Measurements from ENCODE around the gene TMEFF2.

The TMEFF2 gene

GRCh38 chr2:192184349-192184748, 10.4 kb downstream of the TMEFF2 start:
- in situ Hi-C loops (cut with MboI; ENCODE audit: low sequenced_read_pairs), result no loop called here

GRCh38 chr2:192183296-192183695, 11.4 kb downstream of the TMEFF2 start:
- in situ Hi-C loops (cut with MboI; ENCODE audit: low sequenced_read_pairs), result no loop called here

GRCh38 chr2:192166946-192167345, 27.8 kb downstream of the TMEFF2 start:
- in situ Hi-C loops (cut with MboI; ENCODE audit: low sequenced_read_pairs), result loop anchor here (25.0 kb wide), 1 partner anchor 355 kb away; no protein-coding TSS in a partner anchor

GRCh38 chr2:192165842-192166241, 28.9 kb downstream of the TMEFF2 start:
- in situ Hi-C loops (cut with MboI; ENCODE audit: low sequenced_read_pairs), result loop anchor here (25.0 kb wide), 1 partner anchor 354 kb away; no protein-coding TSS in a partner anchor

GRCh38 chr2:192162392-192163042, 32.2 kb downstream of the TMEFF2 start:
- in situ Hi-C loops (cut with MboI; ENCODE audit: low sequenced_read_pairs), result loop anchor here (25.0 kb wide), 1 partner anchor 350 kb away; no protein-coding TSS in a partner anchor

- in situ Hi-C loops (cut with MboI; ENCODE audit: low sequenced_read_pairs), result loop anchor here (25.0 kb wide), 1 partner anchor 349 kb away; no protein-coding TSS in a partner anchor
Measured at GRCh38 chr2:192161656-192162290, 33.0 kb downstream of the TMEFF2 start.

GRCh38 chr2:192159736-192160135, 35.0 kb downstream of the TMEFF2 start:
- in situ Hi-C loops (cut with MboI; ENCODE audit: low sequenced_read_pairs), result loop anchor here (10.0 to 25.0 kb wide), 2 partner anchors 347 to 605 kb away; no protein-coding TSS in a partner anchor

GRCh38 chr2:192159208-192159607, 35.5 kb downstream of the TMEFF2 start:
- in situ Hi-C loops (cut with MboI; ENCODE audit: low sequenced_read_pairs), result loop anchor here (10.0 to 25.0 kb wide), 2 partner anchors 347 to 604 kb away; no protein-coding TSS in a partner anchor

GRCh38 chr2:192157776-192158175, 37.0 kb downstream of the TMEFF2 start:
- in situ Hi-C loops (cut with MboI; ENCODE audit: low sequenced_read_pairs), result loop anchor here (10.0 to 25.0 kb wide), 2 partner anchors 345 to 603 kb away; no protein-coding TSS in a partner anchor

GRCh38 chr2:192155511-192156118, 39.1 kb downstream of the TMEFF2 start:
- in situ Hi-C loops (cut with MboI; ENCODE audit: low sequenced_read_pairs), result loop anchor here (10.0 to 25.0 kb wide), 2 partner anchors 343 to 601 kb away; no protein-coding TSS in a partner anchor

- in situ Hi-C loops (cut with MboI; ENCODE audit: low sequenced_read_pairs), result loop anchor here (10.0 to 25.0 kb wide), 2 partner anchors 341 to 599 kb away; no protein-coding TSS in a partner anchor
Measured at GRCh38 chr2:192153561-192153960, 41.2 kb downstream of the TMEFF2 start.

GRCh38 chr2:192151853-192152252, 42.9 kb downstream of the TMEFF2 start:
- in situ Hi-C loops (cut with MboI; ENCODE audit: low sequenced_read_pairs), result loop anchor here (10.0 to 25.0 kb wide), 2 partner anchors 340 to 597 kb away; no protein-coding TSS in a partner anchor

GRCh38 chr2:192150166-192150565, 44.6 kb downstream of the TMEFF2 start:
- in situ Hi-C loops (cut with MboI; ENCODE audit: low sequenced_read_pairs), result loop anchor here (10.0 to 25.0 kb wide), 2 partner anchors 338 to 595 kb away; no protein-coding TSS in a partner anchor

GRCh38 chr2:192148620-192149321, 46.0 kb downstream of the TMEFF2 start:
- in situ Hi-C loops (cut with MboI; ENCODE audit: low sequenced_read_pairs), result no loop called here

- in situ Hi-C loops (cut with MboI; ENCODE audit: low sequenced_read_pairs), result no loop called here
Measured at GRCh38 chr2:192148241-192148619, 46.5 kb downstream of the TMEFF2 start.

GRCh38 chr2:192146069-192147015, 48.4 kb downstream of the TMEFF2 start:
- in situ Hi-C loops (cut with MboI; ENCODE audit: low sequenced_read_pairs), result no loop called here

- in situ Hi-C loops (cut with MboI; ENCODE audit: low sequenced_read_pairs), result no loop called here
Measured at GRCh38 chr2:192145496-192145895, 49.2 kb downstream of the TMEFF2 start.

GRCh38 chr2:192140236-192140839, 54.4 kb downstream of the TMEFF2 start:
- in situ Hi-C loops (cut with MboI; ENCODE audit: low sequenced_read_pairs), result no loop called here

GRCh38 chr2:192139813-192140212, 54.9 kb downstream of the TMEFF2 start:
- in situ Hi-C loops (cut with MboI; ENCODE audit: low sequenced_read_pairs), result no loop called here
